GM19324 (cell line): ENCODE results near the gene OXNAD1.
"Not testable (repeated sequence)": the region's sequence is repeated elsewhere in the genome, so short reads cannot be mapped to it uniquely, and the experiment has no call there.

Experiments used
- ATAC-seq: cut with Tn5 transposase; IDR thresholded peaks from one replicate; pipeline ENCODE4 v1.9.1; 2021; ENCODE audit warnings: mild to moderate bottlenecking, moderate library complexity; ENCODE audit not compliant: unreplicated experiment, low FRiP score

OXNAD1 gene

DNA sequence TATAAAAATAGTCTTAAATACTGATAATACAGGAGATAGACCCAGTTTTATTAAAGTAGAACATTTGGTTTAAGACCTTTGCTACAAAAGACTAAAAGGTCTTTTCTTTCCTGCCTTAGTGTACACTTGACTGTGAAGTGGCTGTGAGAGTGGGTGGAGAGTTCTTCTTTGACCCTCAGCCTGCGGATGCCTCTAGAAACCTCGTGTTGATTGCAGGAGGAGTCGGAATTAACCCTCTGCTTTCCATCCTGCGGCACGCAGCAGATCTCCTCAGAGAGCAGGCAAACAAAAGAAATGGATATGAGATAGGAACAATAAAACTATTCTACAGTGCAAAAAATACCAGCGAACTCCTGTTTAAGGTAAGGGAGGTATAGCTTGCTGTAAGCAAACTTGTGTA lies 36.5 kb downstream of the OXNAD1 start:
- no peak for ATAC-seq

DNA sequence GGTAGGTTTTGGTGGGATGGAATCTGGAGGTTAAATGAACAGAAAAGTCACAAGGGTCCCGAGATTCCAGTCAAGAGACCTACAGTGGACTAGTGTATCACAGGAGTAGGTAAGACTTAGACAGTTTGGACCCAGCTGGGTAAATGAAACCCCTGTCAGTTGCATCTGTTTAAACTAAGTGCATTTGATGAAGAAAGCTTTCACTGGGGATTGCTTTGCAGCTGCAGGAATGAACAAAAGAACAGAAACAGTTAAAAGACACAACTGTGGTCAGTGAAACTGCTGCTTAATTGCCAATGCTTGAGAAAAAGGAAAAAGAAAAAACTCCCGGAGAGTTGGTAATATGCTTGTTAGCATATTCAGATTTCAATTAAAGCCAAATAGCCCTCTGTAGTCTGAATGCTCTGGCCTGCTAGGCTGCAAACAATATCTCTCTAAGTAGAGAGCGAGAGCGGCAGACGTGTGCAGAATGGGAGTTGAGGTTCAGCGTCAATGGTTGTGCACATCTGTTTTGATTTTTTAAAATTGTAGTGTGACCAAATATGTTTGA lies 37.1 kb downstream of the OXNAD1 start:
- no peak for ATAC-seq

DNA sequence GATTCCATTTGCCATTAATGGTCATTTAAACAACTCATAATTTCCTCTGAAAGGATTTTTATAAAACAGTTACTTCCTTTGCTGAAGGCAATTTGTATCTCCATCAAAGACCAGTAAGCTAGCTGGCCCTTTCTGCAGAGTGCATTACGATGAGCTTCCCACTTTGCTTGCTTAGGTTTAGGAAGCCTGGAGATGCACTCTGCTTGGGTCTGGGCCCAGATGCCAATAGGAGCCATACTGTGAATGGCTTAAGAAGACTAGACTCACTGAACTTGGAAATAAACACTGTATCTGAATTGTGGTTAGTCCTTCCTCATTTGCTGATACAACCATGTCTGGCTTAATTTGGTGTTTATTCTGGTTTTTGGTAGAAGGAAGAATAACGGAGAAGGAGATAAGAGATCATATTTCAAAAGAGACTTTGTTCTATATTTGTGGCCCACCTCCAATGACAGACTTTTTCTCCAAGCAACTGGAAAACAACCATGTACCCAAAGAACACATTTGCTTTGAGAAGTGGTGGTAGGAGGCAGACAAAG lies 38.1 kb downstream of the OXNAD1 start:
- no peak for ATAC-seq

DNA sequence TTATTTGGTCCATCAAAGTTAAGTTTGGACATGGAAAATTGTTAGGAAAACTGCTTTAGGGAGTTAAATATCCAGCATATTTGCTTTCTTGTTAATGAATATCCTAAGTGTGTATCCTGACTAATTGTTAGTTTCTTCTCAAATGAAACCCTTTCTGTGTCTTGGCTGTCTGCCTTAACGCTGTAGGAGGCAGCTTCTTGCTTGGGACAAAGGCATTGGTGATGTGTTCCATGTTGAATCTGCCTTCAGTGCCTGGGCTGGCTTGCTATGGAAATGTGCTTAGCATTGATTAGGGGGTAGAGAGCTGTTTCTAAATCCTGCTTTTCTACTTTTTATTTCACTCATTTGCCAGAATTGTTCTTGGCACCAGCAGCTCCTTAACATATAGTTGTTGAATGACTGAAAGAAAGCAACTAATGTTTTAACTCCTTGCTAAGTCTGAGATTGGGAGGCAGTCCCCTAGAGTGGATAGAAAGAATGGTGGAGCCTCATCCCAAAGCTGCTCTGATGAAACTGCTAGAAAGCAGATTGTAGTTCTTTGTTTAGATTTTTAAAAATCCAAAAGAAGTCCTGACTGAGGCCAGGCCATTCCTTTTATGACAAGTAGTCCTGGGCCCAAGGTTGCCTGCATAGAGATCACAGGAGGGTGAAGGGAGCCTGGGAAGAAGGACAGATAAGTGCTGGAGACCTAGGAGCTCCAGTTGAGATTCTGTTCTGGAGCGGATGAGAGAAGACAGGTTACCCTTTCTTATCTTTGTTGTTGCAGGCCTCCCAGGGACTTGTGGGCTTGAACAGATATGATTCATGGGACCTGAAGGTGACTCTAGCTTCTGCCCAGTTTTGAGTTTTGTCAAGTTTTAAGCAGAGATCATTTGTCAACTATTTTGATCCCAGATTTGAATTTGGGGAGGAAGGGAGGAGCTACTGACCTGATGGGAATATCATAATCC lies 39.3 kb downstream of the OXNAD1 start:
- no peak for ATAC-seq

DNA sequence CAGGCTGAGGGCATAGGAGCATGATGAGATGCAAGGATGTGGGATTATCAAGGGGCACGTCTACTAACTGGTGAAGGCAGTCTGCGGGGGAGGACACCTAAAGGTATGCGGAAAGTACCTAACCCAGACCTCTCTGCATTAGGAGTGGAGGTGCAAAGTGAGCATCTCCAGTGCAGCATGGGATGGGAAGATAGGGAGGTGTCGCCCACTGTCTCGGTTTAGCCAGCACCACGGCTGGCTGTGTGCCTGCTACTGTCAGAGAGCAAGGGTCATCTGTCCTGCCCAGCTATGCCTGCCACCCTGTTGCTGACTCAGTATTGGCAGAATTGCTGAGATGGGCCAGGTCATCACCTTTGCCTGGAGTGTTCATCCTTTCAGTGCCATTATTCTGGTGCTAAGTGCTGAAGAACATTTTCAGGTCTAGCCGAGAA lies 40.1 kb downstream of the OXNAD1 start:
- ATAC-seq, result no peak

DNA sequence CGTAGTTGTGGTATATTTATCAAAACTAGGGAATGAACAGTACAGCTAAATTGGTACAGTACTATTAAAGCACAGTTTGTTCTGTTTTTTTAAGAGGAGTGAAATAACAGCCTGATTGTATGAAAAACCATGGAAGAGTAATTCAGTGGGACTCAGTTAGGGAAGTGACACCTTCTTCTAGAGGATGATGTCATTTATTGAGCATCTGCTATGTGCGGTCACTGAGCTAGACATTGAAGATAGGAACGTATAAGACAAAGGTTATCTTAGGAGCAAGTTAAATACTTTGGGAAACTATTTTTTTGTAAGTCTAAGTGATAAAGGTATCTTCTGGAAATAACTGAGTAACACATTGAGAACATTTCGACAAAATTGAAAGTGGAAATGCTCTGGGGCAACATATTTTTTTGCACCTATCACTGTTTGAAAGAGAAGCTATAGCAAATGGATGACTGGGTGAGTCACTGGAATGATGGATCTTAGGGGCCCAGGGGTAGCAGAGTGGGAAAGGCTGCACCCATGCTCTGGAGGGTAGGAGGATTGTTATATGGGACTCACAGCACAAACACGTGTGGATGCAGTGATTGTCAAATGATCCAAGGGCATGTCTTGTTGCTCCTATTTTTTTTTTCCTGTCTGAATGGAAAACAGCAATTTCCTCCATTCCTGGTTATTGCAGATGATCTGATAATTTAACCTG lies 43.0 kb downstream of the OXNAD1 start:
- ATAC-seq, result no peak

DNA sequence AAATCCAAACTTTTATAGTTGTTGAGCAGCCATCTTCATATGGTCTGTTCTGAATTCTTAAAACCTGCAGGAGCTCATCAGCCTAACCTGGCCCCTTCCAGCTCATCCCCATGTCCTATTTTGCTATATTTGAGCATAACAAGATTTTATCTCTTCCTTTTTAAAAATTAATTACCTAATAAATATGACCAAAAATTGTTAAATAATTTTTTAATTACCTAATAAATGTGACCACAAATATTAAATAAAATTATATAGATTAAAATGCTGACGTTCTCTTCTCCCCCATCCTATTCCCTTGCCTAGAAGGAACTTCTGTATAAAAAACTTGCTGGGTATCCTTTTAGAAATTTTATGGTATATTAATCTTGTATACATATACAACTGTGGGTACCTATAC lies 43.7 kb downstream of the OXNAD1 start:
- no peak for ATAC-seq

DNA sequence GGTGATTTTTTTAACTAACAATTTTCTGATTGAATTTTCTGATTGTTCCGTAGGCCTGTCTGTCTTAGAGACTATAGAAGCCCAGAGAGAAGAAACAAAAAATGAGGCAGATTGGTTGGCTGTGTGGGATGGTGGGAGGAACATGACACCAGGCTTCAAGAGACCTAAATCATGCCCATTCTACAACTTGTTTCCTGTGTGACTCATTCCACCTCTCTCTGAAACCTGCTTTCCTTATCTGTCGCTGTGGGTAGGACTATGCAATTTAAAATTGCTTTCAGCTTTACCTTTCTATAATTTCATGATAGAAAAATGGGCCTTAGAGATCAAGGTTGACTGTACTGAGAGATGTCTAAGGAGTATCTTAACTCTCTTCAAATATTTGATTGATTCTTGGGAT lies 44.5 kb downstream of the OXNAD1 start:
- ATAC-seq, result peak; percentile 47

DNA sequence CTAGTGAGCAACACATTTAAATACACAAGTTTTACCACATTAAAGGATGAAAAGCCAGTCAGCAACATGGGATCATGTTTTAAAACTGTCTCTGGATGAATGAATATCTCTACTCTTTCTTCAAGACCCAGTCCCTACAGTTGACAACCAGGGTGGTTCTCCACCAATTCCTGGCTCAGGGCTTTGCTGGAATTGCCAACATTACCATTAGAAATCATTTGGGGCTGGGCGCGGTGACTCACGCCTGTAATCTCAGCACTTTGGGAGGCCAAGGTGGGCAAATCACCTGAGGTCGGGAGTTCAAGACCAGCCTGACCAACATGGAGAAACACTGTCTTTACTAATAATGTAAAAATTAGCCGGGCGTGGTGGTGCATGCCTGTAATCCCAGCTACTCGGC lies 45.5 kb downstream of the OXNAD1 start:
- ATAC-seq, result not testable (repeated sequence)

DNA sequence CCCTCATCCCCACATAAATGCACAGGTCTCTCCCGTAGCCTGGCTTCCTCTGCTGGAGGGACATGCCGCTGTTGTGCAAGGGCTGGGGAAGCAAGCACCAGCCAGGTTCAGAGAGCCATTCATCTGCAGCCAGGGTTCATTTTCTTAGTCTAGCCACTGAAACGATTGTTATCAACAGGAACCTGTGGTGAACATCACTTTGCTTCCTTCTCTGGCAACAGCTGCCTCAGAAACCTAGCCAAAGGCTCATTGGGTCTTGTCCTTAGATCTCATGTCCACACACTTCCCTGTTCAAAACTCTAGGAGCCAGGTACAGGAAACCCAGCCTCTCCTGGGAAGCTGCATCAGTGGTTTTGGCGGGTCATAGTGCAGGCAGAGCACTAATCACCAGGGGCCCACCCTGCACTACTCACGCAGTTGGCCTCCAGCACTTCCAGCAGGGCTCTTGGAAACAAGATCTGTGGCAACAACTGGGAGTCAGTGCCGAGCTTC lies 47.0 kb downstream of the OXNAD1 start:
- ATAC-seq, result peak; percentile 45

DNA sequence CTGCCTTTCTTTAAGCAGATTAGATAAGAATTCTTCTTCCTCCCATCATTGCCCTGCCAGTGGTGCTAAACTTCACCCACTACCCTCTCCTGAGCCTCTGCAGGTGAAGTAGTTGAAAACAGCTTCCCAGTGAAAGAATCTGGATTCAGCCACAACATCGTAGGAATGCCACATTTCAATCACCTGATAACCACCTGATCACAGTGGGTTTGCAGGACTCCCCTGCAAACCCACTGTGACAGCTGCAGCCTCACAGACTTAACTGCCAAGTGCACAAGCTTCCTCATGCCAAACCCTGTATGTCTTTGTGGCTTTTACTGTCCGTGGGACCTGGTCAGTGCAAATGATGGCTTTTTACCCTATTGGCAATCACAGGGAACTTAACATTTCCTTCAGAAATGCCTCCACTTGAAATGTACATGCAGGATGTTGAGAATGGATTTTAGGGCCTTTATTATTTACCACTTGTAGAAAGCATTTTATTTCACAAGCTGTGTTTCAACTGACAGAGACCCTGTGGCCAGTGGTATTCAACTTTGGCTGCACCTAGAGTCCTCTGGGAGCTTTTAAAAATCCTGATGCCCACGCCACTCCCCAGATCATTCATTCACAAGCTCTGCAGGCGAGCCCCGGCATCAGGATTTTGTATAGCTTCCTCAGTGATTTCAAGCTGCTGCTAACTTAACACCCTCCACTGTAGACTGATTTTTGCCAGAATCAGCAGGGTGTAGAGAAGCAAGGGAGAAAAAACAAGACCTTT lies 49.1 kb downstream of the OXNAD1 start:
- no peak for ATAC-seq

DNA sequence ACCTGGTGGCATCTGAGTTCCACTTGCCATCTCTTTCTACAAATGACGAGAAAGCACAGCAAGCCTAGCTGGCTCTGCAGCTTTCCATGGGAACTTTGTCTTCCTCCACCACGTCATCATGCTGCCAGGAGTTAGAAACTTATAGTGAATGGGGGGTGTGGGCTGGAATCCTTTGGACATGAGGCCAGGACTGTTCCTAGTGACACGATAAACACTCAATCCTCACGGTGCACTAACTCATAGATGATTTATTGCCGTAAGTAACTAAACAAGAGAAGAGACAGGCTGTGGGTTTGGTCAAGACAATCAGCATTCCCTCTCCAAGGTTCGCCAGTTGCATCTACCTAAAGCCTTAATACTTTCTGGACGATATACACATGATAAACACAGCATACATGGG lies 50.6 kb downstream of the OXNAD1 start:
- ATAC-seq, result no peak

DNA sequence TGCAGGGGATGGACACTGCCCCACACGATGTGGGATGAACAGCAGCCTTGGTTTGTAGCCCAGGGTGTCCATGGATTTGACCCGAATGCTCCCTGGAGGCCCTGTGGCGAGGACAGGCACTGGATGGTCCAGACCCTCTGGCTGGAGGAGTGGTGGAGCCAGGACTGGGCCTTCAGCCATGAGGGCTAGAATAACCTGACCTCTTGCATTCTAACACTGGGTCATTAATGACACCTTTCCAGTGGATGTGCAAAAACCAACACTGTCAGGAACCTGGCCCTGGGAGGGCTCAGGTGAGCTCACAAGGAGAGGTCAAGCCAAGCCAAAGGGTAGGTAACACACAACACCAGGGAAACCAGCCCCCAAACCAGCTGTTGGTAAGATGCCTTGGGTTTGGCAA lies 51.4 kb downstream of the OXNAD1 start:
- no peak for ATAC-seq

DNA sequence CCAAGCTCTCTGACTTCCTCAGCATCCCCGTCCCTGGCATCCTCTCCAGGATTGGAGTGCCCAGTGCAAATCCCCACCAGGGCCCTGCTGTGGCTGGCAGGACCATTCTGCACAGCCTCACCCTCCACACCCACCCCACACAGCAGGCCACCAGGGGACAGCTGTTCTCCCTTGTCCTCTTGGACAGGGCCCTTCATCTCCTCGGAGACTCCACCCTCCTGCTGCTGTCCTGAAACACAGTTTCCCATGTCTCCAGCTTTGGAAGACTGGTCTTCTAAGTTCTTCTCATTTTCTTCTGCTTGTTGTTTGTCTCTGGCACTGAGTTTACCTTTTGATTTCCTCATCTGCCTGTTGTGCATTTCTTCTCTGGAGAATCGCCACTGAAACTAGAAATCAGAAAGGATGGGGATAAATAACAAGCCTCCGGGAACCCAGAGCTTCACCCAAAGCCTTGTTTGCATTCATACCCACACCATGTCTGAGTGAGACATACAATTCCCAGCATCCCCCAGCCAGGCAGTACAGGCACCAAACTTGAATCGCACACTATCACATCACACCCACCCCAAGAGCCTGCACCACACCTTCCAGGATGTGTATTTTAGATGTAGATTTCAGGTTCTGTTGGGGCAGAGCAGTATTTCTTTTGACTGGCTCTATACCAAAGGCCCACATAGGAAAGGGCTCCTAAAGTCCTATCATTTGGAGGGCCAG lies 52.0 kb downstream of the OXNAD1 start:
- no peak for ATAC-seq

DNA sequence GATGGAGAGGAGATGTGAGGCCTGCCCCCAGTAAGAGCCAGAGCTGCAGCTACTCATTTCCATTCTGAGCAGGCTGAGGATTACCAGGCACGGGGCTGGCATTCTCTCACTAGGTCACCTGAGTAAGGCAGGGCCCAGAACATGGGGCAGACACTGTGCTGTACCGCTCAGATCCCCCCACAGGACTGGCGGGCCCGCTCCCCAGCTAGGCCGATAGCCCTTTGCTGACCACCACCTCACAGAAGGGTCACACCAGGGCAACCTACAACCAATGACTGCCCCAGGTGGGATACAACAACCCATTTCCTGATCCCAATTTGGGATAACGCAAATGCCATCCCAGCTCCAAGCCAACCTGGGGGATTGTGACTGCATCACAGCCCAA lies 52.5 kb downstream of the OXNAD1 start:
- no peak for ATAC-seq

DNA sequence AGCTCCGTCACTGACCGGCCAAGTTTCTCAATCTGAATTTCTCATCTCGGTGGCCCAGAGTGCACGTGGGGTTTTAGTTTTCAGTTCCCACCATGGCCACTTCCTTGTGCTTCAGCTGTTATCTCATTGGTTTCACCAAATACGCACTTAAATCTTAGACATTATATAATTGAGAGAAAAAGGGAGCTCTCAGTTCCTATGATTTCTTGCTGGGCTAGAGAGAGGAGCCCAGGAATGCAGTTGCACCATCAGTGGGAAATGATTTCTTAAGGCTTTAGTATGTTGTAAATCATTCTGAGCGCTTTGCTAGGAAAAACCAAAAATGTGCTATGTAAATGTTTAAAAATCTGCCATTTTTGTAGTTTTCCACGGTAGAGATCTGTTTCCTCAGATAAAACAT lies 53.2 kb downstream of the OXNAD1 start:
- ATAC-seq, result no peak

DNA sequence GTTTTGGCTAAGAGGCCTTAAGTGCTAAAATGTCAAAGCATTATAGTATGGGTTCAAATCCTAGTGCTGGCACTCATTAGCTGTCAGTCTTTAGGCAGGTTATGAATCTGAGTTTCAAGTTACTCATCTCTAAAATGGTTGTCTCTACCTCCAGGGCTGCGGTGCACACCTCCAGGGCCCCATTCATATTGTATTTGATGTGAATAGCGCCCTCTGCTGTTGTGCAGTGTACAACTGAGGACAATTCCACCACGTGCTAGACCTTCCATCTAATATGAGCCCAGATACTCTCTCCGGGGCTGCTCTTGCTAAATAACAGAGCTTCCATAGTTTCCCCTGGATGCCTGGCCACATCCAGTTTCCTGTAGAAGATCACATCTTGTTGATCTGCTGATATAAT lies 54.3 kb downstream of the OXNAD1 start:
- ATAC-seq, result no peak

DNA sequence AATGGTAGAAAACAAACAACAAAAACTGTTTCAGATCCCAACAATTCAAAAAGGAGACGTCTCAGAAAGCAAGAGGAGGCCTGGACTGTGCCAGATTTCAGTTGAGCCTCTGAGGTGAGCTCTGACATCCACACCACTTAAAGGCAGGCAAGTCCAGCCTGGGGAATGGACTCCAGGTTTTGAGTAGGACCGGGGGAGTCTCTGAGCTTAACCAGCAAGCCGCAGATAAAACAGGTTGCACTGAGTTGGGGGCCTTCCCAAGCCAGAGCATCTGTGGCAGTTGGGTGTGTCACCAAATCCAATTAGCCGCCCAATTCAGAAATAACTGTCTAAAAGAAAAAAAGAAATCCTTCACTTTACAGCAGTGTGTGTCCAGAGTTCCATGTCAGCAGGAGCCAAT lies 54.7 kb downstream of the OXNAD1 start:
- ATAC-seq, result no peak

DNA sequence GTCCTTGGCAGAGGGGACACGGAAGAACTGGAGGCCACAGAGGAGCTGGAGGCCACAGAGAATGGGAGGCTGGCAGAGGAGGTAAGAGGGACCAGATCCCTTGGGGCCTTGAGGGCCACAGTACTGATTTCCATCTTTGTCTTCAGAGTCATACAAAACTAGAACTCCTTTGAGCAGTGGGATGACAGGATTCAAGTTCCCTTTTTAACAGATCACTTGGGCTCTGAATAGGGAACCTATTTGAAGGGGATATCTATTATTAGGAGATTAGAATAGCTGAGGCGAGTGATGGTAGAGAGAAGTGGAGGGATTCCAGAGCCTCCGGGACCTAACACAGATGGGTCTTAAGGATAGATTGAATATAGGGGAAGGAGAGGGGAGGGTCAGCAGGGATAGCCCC lies 55.7 kb downstream of the OXNAD1 start:
- ATAC-seq, result no peak

DNA sequence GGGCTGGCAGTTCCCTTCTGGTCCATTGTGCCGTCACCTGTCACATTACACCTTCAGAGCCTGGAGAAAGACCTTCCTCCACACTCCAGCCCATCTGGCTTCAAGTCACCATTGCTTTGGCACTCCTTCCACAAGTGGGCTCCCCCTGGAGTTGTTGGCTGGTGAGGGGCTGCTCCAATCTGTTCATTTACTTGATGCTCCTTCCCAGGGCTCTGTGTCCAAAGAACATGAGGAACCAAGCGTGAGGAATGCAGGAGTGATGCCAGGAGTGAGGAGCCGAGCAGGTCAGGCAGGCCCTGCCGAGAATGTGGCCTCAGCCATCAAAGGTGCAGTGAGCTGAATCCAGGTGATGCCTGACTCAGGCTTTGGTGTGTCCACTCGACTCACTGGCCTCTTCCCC lies 57.2 kb downstream of the OXNAD1 start:
- ATAC-seq, result no peak
